Esophagus squamous epithelium (tissue), 4 donors: Measurements from ENCODE around the gene AGAP2.

Source experiments
- POLR2A ChIP-seq, 4 donors: fragments of 450-650 bp; IDR thresholded peaks; one replicate each; pipeline ENCODE4 v1.6.1; 2017; ENCODE audit warnings: antibody characterized with exemption in 4 of 4, mild to moderate bottlenecking in 4 of 4, moderate library complexity in 3 of 4
- TF ChIP-seq, protein P1 (sequence below), 6 experiments: fragments of 450-650 bp in 4 of 6; fragments of 200-600 bp in 2 of 6; sonication (generic) in 2 of 6; IDR thresholded peaks; one replicate each; pipeline ENCODE4 v1.5.1; 2016 to 2019; ENCODE audit warnings: antibody characterized with exemption in 6 of 6, mild to moderate bottlenecking in 4 of 6, moderate library complexity in 4 of 6

DNA sequence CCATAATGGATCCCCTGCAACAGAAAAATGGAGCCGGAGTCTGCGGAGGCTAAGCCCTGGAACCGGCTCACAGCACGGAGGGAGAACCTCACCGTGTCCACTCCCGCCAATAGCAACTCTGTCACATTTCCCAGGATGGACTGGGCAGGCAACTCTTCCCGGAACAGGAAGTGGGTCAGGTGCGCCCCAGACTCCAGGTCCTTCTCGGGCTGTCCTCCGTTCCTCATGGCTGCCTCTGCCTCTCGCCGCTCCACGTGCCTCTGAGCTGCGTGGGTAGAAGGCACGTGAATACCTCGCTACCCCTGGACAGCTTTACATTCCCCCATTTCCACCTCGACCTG is 26.1 kb upstream of the AGAP2 start:
- TF ChIP-seq, protein P1, sequence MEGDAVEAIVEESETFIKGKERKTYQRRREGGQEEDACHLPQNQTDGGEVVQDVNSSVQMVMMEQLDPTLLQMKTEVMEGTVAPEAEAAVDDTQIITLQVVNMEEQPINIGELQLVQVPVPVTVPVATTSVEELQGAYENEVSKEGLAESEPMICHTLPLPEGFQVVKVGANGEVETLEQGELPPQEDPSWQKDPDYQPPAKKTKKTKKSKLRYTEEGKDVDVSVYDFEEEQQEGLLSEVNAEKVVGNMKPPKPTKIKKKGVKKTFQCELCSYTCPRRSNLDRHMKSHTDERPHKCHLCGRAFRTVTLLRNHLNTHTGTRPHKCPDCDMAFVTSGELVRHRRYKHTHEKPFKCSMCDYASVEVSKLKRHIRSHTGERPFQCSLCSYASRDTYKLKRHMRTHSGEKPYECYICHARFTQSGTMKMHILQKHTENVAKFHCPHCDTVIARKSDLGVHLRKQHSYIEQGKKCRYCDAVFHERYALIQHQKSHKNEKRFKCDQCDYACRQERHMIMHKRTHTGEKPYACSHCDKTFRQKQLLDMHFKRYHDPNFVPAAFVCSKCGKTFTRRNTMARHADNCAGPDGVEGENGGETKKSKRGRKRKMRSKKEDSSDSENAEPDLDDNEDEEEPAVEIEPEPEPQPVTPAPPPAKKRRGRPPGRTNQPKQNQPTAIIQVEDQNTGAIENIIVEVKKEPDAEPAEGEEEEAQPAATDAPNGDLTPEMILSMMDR (IDR thresholded peaks at IDR 0.05), result no peak
- no peak for TF ChIP-seq POLR2A (IDR thresholded peaks at IDR 0.05)
